Body of pancreas (tissue), 4 donors: ENCODE results near the gene TH. TPM values are rescaled to one million over a fixed set of nuclear protein-coding genes. Genes with fewer than 3 reads are reported as not detected.

Experiments
- ATAC-seq: fragments of 150-250 bp; one replicate; pipeline ENCODE4 v1.9.1; 2016
- DNase-seq, 4 donors: peaks; one replicate each; pipeline ENCODE4 v3.0.0-alpha.2; 2019
- H3K27ac ChIP-seq, 4 donors: fragments of 200-600 bp; sonication (generic); 1 replicate in 3 of 4; 2 replicates in 1 of 4; pipeline versions ENCODE4 v1.5.1 to v1.6.1; 2016 to 2019; ENCODE audit warnings: mild to moderate bottlenecking in 1 of 4, mixed read lengths in 1 of 4, moderate library complexity in 1 of 4
- H3K27me3 ChIP-seq, 2 donors: fragments of 200-600 bp; sonication (generic); one replicate each; pipeline ENCODE4 v1.6.0; 2016; ENCODE audit warnings: mild to moderate bottlenecking in 1 of 2
- H3K36me3 ChIP-seq, 2 donors: fragments of 200-600 bp; sonication (generic); replicated peaks in 1 of 2; 2 replicates each; pipeline ENCODE4 v1.5.1; 2016; ENCODE audit warnings: low read depth in 2 of 2; ENCODE audit not compliant: insufficient read depth in 1 of 2
- H3K4me1 ChIP-seq: fragments of 200-600 bp; sonication (generic); one replicate; pipeline ENCODE4 v1.6.0; 2016
- H3K4me3 ChIP-seq, 2 donors: fragments of 200-600 bp; sonication (generic); 1 replicate in 1 of 2; 2 replicates in 1 of 2; pipeline ENCODE4 v1.5.1; 2016 to 2019
- H3K9me3 ChIP-seq, 3 donors: fragments of 200-600 bp; sonication (generic); 1 replicate in 2 of 3; 2 replicates in 1 of 3; pipeline ENCODE4 v1.5.1; 2016
- CTCF ChIP-seq, 7 experiments: fragments of 450-650 bp in 4 of 7; fragments of 200-600 bp in 3 of 7; sonication (generic) in 3 of 7; IDR thresholded peaks; one replicate each; pipeline ENCODE4 v1.5.1; 2016 to 2019; ENCODE audit warnings: antibody characterized with exemption in 7 of 7
- POLR2A ChIP-seq, 3 donors: fragments of 450-650 bp; IDR thresholded peaks; one replicate each; pipeline ENCODE4 v1.6.1; 2016; ENCODE audit warnings: antibody characterized with exemption in 3 of 3, mild to moderate bottlenecking in 2 of 3
- WGBS, 2 donors: methylation state at CpG; one replicate each; pipeline ENCODE4 v1.1.5; 2017; 5-methylcytosine and 5-hydroxymethylcytosine counted together
- intact Hi-C: fragments of 100-400 bp; cut with DNase I; formaldehyde crosslinking; loops from one replicate; pipeline ENCODE4 v1.15.1; 2023
- microRNA counts, 2 donors: library from miRNA; unstranded; fragments of <30 nt; microRNA quantifications; one replicate each; lab custom pipeline; 2017
- microRNA-seq, 2 donors: library from miRNA; unstranded; fragments of <30 nt; microRNA quantifications; one replicate each; pipeline ENCODE4, GENCODE V29; 2016; ENCODE audit warnings: borderline number of aligned reads in 2 of 2, borderline replicate concordance in 2 of 2
- small RNA-seq: library from RNA; depleted of rRNA; stranded (forward); fragments of <200 nt; gene quantifications from one replicate; pipeline ENCODE3, GENCODE V24; 2016
- total RNA-seq, 2 donors: library from RNA; depleted of rRNA; stranded (reverse); fragments of >200 nt; gene quantifications; one replicate each; pipeline ENCODE4 v1.1.0, GENCODE V29; 2016

TH gene
- total RNA-seq, 2 donors from 2014 or later: 0.66 TPM; not detected in 1

DNA sequence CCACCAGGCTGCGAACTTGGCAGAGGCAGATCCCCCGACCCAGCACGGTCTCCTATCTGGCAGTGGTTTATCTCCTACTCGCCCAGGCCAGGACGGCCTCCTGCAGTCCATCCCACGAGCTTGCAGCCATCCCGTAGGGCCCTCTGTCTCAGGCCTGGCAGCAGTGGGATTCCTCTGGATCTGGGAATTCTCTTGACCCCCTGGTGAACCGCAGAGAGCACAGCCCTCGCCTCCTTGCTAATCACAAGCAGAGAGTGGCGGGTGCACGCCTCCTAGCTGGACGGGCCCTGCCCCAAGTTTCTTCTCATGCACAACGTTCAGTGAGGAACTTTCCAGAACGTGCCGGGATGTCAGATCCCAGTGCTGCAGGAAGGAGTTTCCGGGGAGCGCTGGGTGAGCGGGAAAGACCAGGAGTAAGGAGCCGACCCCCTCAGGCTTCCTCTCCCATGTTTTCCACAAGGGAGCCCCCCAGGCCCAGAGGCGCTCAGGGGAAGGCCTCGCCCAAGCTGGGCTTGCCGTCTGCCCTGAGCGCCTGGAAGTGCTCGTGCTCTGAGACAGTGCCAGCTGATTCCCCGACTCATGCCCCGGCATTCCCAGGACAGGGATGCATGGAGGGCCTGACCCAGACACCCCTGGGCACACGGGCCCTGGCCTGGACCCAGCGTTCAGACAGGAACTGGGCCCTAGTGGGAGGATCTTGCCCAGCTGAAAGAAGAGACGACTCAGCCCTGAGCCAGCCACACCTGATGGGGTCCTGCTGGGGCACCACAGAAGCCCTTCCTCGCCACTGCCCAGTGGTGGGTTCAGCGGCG, 57.0 kb downstream of the TH start:
- Histone ChIP-seq H3K9me3 (peaks cover 0 to 6% (median 0%) of the 10 kb centered on the region in 3 donors), H3K4me3 (no peak overlapping the region), H3K27me3 (no peaks in the 10 kb centered on the region), H3K27ac (no peak overlapping the region), H3K36me3 (no peaks in the 10 kb centered on the region), H3K4me1 (no peaks in the 10 kb centered on the region)
- ATAC-seq (no peak), DNase-seq (no peak)
- WGBS, 2 donors: 82 to 87% methylated on average over 18 to 29 of the region's 32 CpGs
- TF ChIP-seq POLR2A (IDR thresholded peaks at IDR 0.05) (no peak), CTCF (IDR thresholded peaks at IDR 0.05) (no peak)
- intact Hi-C loops: no loop called here

MicroRNAs within 50 kb of the gene (microRNA counts, 767-probe panel; counts per million panel counts)
- microRNA hsa-miR-483-3p (lab: Ali Mortazavi, UCI) (0 to 736 counts per million in 2 donors), microRNA hsa-miR-483-5p (lab: Ali Mortazavi, UCI) (0 to 736 counts per million in 2 donors)

Small RNA genes within 50 kb of the gene (microRNA-seq; reads per million reads assigned to microRNA genes)
- gene MIR4686: 0 reads per million in 2 donors
- gene MIR483: 52.1 to 72.7 reads per million in 2 donors

Small RNA genes within 50 kb of the gene (small RNA-seq; reads per million reads assigned to genes)
- gene MIR4686 (not detected), gene MIR483 (not detected)

Other genes starting within 250 kb of the TH start
- 10 to 100 TPM; 40.2 to 83.4 TPM for gene MRPL23, start 224.5 kb downstream of the TH start, total RNA-seq
- 100 to 1,000 TPM; 151 to 234 TPM for gene H19, start 174.0 kb downstream of the TH start, total RNA-seq
- gene IGF2, start 32.4 kb downstream of the TH start, total RNA-seq: 10 to 100 TPM; 10.6 to 84.0 TPM
- over 10,000 TPM in 1 of 2 donors, 1,000 to 10,000 TPM in 1; 1,947 to 16,276 TPM for gene INS, start 10.6 kb downstream of the TH start, total RNA-seq
- 1 to 10 TPM in 1 of 2 donors, not detected in 1; 3.0 TPM for gene ASCL2, start 98.8 kb upstream of the TH start, total RNA-seq
- gene C11orf21, start 130.1 kb upstream of the TH start, total RNA-seq: under 1 TPM; 0.26 to 0.33 TPM
- gene TSPAN32, start 130.2 kb upstream of the TH start, total RNA-seq: 1 to 10 TPM in 1 of 2 donors, not detected in 1; 5.9 TPM
- 100 to 1,000 TPM; 217 to 332 TPM for gene CD81, start 205.5 kb upstream of the TH start, total RNA-seq
- 10 to 100 TPM; 21.5 to 25.7 TPM for gene TSSC4, start 228.9 kb upstream of the TH start, total RNA-seq